HG03432 (cell line): Measurements from ENCODE around the gene SMOC1.

Experiments
- ATAC-seq: cut with Tn5 transposase; IDR thresholded peaks from one replicate; pipeline ENCODE4 v1.9.1; 2021; ENCODE audit warnings: mild to moderate bottlenecking, moderate library complexity; ENCODE audit not compliant: unreplicated experiment

The SMOC1 gene

GRCh38 chr14:69938751-69939150 lies 59.5 kb downstream of the SMOC1 start:
- ATAC-seq, result no peak

DNA sequence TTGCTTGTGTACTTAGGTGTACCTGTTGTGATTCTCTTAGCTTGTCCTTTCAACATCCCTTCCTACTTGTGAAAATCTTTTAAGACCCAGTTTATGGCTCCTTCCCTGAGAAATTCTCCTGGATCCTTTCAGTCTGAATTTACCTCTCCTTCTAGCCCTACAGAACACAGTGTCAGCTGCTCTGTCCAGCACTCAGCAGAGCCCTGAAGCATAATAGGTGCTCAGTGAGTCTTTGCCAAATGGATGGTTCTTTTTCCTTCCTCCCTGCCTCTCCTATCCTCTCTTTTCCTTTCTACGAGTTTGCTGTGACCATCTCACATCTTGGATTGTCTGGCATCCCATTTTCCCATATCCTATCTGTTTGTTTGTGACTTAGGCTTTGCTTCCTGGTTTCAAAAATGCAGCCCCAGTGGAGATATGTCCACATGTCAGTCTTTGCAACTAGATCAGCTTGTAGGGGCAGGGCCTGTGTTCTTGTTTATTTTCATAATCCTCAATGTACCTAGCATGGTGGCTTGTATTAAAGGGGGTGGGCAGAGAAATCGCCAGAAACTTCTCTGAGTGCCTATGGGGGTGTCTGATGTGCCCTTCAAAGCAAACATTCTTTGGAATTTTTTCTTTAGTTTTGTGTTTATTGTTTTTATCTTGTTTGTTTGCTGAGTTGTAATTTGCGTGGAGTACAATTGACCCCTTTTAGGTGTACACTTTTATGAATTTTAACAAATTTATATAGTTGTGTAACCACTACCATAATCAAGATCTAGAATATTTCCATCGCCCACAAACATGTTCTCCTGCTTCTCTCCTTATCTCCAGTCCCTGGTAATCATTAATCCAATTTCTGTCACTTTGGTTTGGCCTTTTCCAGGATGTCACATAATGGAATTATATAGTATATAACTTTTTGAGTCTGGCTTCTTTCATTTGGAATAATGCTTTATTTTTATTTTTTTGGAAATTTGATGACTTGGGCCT lies 62.8 kb downstream of the SMOC1 start:
- ATAC-seq, result no peak

DNA sequence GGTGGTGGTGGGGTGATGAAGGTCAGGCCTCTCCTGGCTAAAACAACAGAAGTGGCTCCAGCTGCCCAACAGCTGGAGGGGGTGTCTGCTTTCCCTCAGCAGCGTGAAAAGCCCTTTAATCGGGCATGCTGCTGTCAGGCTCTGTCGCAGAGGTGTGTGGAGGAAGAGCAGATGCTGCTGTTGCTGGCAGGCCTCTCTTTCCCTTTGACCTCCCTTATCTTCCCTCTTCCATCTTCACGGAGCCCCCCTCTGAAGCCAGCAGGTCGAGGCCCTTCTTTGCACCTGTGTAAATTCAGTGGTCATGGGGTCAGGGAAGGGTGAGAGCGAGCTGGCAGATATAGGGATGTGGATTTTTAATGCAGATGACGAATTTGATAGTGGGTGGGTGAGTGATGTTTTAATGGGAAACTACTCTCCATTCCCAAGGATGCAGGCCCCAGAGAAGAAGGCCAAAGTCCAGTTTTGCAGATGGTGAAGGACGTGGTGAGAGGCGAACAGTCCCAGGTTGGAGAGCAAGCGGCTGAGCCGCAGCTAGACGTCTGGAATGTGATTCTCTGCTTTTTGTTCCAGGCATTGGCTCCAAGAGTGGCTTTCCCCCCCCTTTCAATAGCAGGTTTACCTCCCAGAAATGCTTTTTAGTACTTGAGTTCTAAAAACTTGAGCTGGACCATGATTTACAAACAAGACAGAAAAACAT lies 64.0 kb downstream of the SMOC1 start:
- no peak for ATAC-seq

GRCh38 chr14:69945347-69945746 lies 66.1 kb downstream of the SMOC1 start:
- ATAC-seq, result no peak

GRCh38 chr14:69945912-69946311 lies 66.7 kb downstream of the SMOC1 start:
- ATAC-seq, result no peak

GRCh38 chr14:69948351-69948750 lies 69.1 kb downstream of the SMOC1 start:
- ATAC-seq, result no peak

- ATAC-seq, result no peak
Measured at GRCh38 chr14:69951263-69951662, 72.0 kb downstream of the SMOC1 start.

- ATAC-seq, result no peak
Measured at GRCh38 chr14:69951935-69952334, 72.7 kb downstream of the SMOC1 start.

- ATAC-seq, result no peak
Measured at GRCh38 chr14:69953266-69953915, 74.2 kb downstream of the SMOC1 start.

DNA sequence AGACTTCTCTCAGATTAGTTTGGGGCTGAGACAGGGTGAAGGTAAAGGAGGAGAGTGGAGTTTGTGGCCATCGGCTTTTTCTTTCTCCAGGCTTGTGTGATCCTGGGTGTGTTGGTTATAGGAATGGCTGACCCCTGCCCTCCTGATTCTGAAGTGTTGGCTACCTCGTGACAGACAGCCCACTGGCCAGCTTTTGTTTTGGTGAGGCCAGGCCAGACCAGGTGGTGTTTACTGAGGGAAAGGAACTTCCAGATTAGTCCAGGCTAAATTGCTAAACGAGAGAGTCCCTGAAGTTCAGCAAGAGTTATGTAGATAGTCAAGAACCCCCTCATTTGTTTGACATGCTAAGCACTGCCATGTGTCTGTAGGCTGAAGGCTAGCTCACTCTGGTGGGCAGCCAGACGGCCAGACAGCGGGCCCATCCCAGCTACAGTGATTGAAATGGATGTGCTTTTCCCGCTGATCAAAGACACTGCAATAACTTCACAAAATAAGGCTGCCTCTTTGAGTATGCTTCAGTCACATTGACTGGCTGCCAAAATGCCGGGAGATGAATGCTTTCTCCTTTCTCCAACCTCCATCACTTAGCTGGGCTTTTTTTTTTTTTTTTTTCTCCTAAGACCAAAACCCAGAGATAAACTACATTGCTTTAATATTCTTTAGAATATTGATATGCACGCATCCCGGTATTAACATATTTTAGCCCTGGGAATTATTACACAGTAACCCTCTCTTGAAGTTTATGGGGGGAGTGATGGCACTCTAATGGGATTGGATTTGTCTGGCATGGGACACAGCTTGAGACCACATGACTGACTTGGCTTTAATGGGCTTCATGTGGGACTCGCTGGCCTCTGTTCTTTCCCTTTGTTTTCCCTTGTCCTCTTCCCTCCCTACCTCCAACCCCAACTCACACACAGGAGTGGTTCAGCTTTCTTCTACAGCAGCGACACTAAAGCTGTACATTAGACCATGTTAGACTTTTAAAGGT lies 76.9 kb downstream of the SMOC1 start:
- no peak for ATAC-seq

GRCh38 chr14:69956970-69957369 lies 77.8 kb downstream of the SMOC1 start:
- no peak for ATAC-seq

DNA sequence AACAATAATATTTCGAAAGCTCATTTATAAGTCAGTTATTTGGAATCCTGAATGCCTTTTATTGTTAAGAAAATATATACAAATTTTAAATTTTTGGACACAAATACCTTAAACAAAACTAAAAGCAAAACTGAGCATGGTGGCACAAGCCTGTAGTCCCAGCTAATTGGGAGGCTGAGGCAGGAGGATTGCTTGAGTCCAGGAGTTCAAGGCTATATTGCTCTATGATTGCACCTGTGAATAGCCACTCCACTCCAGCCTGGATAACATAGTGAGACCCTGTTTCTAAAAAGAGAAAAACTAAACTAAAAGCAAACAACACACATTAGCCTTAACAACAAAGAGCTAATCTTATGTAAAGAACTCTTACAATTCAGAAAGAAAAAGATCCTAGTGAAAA lies 78.8 kb downstream of the SMOC1 start:
- no peak for ATAC-seq

DNA sequence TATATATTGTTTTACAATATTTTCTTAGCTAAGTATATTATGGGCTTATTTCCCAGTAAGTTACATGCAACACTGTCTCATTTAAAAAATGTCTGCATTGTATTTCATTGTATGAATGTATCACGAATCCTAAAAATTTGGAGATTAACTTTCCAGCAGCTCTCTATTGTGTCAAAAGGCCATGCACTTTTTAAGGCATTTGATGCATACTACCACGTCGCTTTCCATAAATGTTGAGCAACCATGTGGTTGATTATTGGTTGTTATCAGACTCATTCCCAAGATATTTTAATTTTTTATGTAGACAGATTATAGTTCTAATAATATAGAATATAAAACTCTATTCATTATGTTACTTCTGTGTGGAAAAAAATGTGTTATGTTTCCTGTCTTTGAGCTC lies 79.9 kb downstream of the SMOC1 start:
- no peak for ATAC-seq

DNA sequence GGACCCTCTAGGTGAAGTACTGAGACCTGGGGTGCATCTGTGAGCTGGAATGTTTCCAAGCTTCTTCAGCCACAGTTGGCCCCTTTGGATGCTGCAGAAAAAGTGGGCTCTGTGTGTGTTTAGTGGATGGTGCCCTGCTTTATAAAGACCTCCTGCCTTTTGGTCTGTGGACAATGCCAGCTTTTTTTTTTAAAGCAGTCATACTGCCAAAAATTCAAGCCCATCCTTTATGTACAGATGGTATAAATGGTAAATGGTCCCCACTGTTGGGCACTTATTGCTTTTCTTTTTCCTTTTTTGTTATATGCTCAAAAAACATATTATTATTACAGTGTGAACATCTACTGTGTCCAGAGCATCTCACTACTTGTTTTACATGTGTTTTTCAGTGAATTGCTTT lies 81.1 kb downstream of the SMOC1 start:
- no peak for ATAC-seq

GRCh38 chr14:69963966-69964365 lies 84.8 kb downstream of the SMOC1 start:
- no peak for ATAC-seq

GRCh38 chr14:69964841-69965240 lies 85.6 kb downstream of the SMOC1 start:
- no peak for ATAC-seq

- ATAC-seq, result no peak
Measured at GRCh38 chr14:69968132-69968531, 88.9 kb downstream of the SMOC1 start.

GRCh38 chr14:69968681-69969080 lies 89.5 kb downstream of the SMOC1 start:
- no peak for ATAC-seq

GRCh38 chr14:69972755-69973154 lies 93.5 kb downstream of the SMOC1 start:
- no peak for ATAC-seq

- ATAC-seq, result no peak
Measured at GRCh38 chr14:69973846-69974245, 94.6 kb downstream of the SMOC1 start.
